HEK293T (cell line): ENCODE measurements around the gene SLC4A8.

Source experiments
- CTCF ChIA-PET: fragments of 350-600 bp; formaldehyde crosslinking; extraction: SDS; loops from one replicate; lab custom pipeline; 2021; ENCODE audit warnings: antibody characterized with exemption, inconsistent platforms; lab: Yijun Ruan, JAX
- POLR2A ChIA-PET: fragments of 350-600 bp; formaldehyde crosslinking; extraction: SDS; loops from one replicate; lab custom pipeline; 2020; ENCODE audit warnings: antibody characterized with exemption, inconsistent platforms; lab: Yijun Ruan, JAX
- DNase-seq: peaks from one replicate; pipeline ENCODE4 v3.0.0; 2012; ENCODE audit warnings: mixed read lengths; ENCODE audit errors: extremely low spot score
- ARNT ChIP-seq: fragments of 450-650 bp; IDR thresholded peaks from 2 replicates; pipeline ENCODE4 v1.6.1; 2017; ENCODE audit warnings: mild to moderate bottlenecking
- BHLHE40 ChIP-seq: fragments of 450-650 bp; IDR thresholded peaks from 2 replicates; pipeline ENCODE4 v1.6.1; 2016; ENCODE audit warnings: mild to moderate bottlenecking, moderate library complexity, borderline replicate concordance
- CTBP1 ChIP-seq: fragments of 450-650 bp; IDR thresholded peaks from 2 replicates; pipeline ENCODE4 v1.6.1; 2016; ENCODE audit warnings: borderline replicate concordance
- ELF4 ChIP-seq: fragments of 450-650 bp; IDR thresholded peaks from 2 replicates; pipeline ENCODE4 v1.6.1; 2017; ENCODE audit warnings: antibody characterized with exemption
- FOXA1 ChIP-seq: fragments of 450-650 bp; IDR thresholded peaks from 2 replicates; pipeline ENCODE4 v1.6.1; 2016; ENCODE audit warnings: mild to moderate bottlenecking
- FOXK2 ChIP-seq: fragments of 450-650 bp; IDR thresholded peaks from 2 replicates; pipeline ENCODE4 v1.6.1; 2016; ENCODE audit warnings: mild to moderate bottlenecking
- FOXM1 ChIP-seq: fragments of 450-650 bp; IDR thresholded peaks from 2 replicates; pipeline ENCODE4 v1.6.1; 2017; ENCODE audit warnings: mild to moderate bottlenecking, borderline replicate concordance
- HDGF ChIP-seq: fragments of 450-650 bp; IDR thresholded peaks from 2 replicates; pipeline ENCODE4 v1.6.1; 2017; ENCODE audit warnings: antibody characterized with exemption, borderline replicate concordance
- L3MBTL2 ChIP-seq: fragments of 450-650 bp; conservative IDR thresholded peaks from 2 replicates; pipeline ENCODE4 v1.6.1; 2016; ENCODE audit warnings: mild to moderate bottlenecking
- LEF1 ChIP-seq: fragments of 450-650 bp; IDR thresholded peaks from 2 replicates; pipeline ENCODE4 v1.6.1; 2017; ENCODE audit warnings: mild to moderate bottlenecking, borderline replicate concordance
- NFRKB ChIP-seq: fragments of 450-650 bp; IDR thresholded peaks from 2 replicates; pipeline ENCODE4 v1.6.1; 2016; ENCODE audit warnings: mild to moderate bottlenecking, moderate library complexity
- PKNOX1 ChIP-seq: fragments of 450-650 bp; IDR thresholded peaks from 2 replicates; pipeline ENCODE4 v1.6.1; 2016
- SP1 ChIP-seq: fragments of 450-650 bp; IDR thresholded peaks from 2 replicates; pipeline ENCODE4 v1.6.1; 2017
- SUZ12 ChIP-seq: fragments of 450-650 bp; IDR thresholded peaks from 2 replicates; pipeline ENCODE4 v1.6.1; 2016; ENCODE audit warnings: mild to moderate bottlenecking
- TARDBP ChIP-seq: fragments of 450-650 bp; IDR thresholded peaks from 2 replicates; pipeline ENCODE4 v1.6.1; 2016
- ZNF384 ChIP-seq: fragments of 450-650 bp; IDR thresholded peaks from 2 replicates; pipeline ENCODE4 v1.6.1; 2016

Gene SLC4A8

GRCh38 chr12:51393676-51394545 is 30.7 kb upstream of the SLC4A8 start:
- no peak for DNase-seq
- CTCF ChIA-PET, result interaction anchor here (0.6 kb wide), 1 partner anchor 25 kb away, joined by 3 read pairs; no protein-coding TSS in a partner anchor
- POLR2A ChIA-PET, result no interaction called here
- TF ChIP-seq SP1 (no peak), FOXK2 (no peak), ELF4 (no peak), SUZ12 (no peak), FOXM1 (no peak)

GRCh38 chr12:51395283-51396230 is 29.1 kb upstream of the SLC4A8 start:
- ChIA-PET CTCF (interaction anchor here (0.6 kb wide), 1 partner anchor 137 kb away, joined by 4 read pairs; no protein-coding TSS in a partner anchor), POLR2A (interaction anchor here (0.6 to 1.1 kb wide), 2 partner anchors 23 to 24 kb away, joined by 3 read pairs; no protein-coding TSS in a partner anchor)
- DNase-seq, result no peak
- TF ChIP-seq SP1 (no peak), FOXK2 (no peak), NFRKB (no peak), SUZ12 (no peak)

GRCh38 chr12:51397670-51398069 is 27.0 kb upstream of the SLC4A8 start:
- ChIA-PET POLR2A (no interaction called here), CTCF (no interaction called here)
- no peak for DNase-seq
- TF ChIP-seq L3MBTL2 (no peak), LEF1 (no peak), ZNF384 (no peak), FOXK2 (no peak), SP1 (no peak), SUZ12 (no peak), TARDBP (no peak), ARNT (no peak), FOXM1 (no peak), HDGF (no peak), CTBP1 (no peak), BHLHE40 (no peak), FOXA1 (no peak), NFRKB (no peak), ELF4 (no peak), PKNOX1 (no peak)

GRCh38 chr12:51399891-51400290 is 24.7 kb upstream of the SLC4A8 start:
- peak; percentile 3 for DNase-seq
- CTCF ChIA-PET, result interaction anchor here (0.8 kb wide), 1 partner anchor 424 kb away, joined by 4 read pairs; no protein-coding TSS in a partner anchor
- TF ChIP-seq SUZ12 (no peak), FOXK2 (no peak), L3MBTL2 (no peak), NFRKB (no peak), TARDBP (no peak), LEF1 (no peak), FOXA1 (no peak), HDGF (no peak), CTBP1 (no peak), SP1 (no peak), FOXM1 (no peak), PKNOX1 (no peak), BHLHE40 (no peak), ZNF384 (no peak), ARNT (no peak), ELF4 (no peak)
- POLR2A ChIA-PET, result no interaction called here

- POLR2A ChIA-PET, result no interaction called here
- no peak for DNase-seq
- CTCF ChIA-PET, result no interaction called here
- TF ChIP-seq CTBP1, result no peak
- TF ChIP-seq SP1, result no peak
- no peak for TF ChIP-seq HDGF
- TF ChIP-seq ZNF384, result no peak
- TF ChIP-seq FOXA1, result no peak
- TF ChIP-seq TARDBP, result no peak
- no peak for TF ChIP-seq FOXK2
- no peak for TF ChIP-seq ARNT
- no peak for TF ChIP-seq BHLHE40
- TF ChIP-seq SUZ12, result no peak
- no peak for TF ChIP-seq FOXM1
- TF ChIP-seq LEF1, result no peak
- TF ChIP-seq NFRKB, result no peak
- no peak for TF ChIP-seq ELF4
- TF ChIP-seq PKNOX1, result no peak
These were observed 23.6 kb upstream of the SLC4A8 start for GRCh38 chr12:51401020-51401419.
